LNCaP clone FGC (cell line): Measurements from ENCODE around the gene DTNA.

Source experiments
- DNase-seq: peaks from one replicate; pipeline ENCODE4 v3.0.0-alpha.2; 2011; ENCODE audit warnings: low read depth
- H3K4me3 ChIP-seq: 2 replicates; pipeline ENCODE4 v1.5.1; 2011; ENCODE audit warnings: mild to moderate bottlenecking, low read depth, low read length, control low read depth
- TF ChIP-seq, protein P1 (sequence below): IDR thresholded peaks from 2 replicates; pipeline ENCODE4 v1.5.1; 2012; ENCODE audit warnings: mild to moderate bottlenecking; ENCODE audit not compliant: control insufficient read depth, insufficient read depth; ENCODE audit errors: extremely low read depth

The DTNA gene

DNA sequence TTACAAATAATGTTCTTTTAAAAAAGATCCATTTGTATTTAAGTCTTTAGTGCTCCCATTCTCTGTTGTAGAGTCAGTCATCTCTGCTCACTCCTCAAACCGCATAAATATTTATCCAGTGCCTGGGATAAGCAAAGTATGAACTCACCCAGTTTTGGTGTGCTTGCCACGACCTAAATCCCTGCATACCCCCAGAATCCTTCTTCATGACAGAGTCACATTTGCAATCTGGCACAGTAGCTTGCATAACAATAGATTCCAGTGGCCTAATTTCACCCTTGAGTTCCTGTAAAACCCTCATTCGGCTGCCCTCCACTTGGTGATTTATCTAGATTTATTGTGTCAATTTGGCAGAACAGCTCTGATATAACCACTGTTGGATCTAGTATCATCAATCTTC is 92.9 kb downstream of the DTNA start:
- TF ChIP-seq, protein P1, sequence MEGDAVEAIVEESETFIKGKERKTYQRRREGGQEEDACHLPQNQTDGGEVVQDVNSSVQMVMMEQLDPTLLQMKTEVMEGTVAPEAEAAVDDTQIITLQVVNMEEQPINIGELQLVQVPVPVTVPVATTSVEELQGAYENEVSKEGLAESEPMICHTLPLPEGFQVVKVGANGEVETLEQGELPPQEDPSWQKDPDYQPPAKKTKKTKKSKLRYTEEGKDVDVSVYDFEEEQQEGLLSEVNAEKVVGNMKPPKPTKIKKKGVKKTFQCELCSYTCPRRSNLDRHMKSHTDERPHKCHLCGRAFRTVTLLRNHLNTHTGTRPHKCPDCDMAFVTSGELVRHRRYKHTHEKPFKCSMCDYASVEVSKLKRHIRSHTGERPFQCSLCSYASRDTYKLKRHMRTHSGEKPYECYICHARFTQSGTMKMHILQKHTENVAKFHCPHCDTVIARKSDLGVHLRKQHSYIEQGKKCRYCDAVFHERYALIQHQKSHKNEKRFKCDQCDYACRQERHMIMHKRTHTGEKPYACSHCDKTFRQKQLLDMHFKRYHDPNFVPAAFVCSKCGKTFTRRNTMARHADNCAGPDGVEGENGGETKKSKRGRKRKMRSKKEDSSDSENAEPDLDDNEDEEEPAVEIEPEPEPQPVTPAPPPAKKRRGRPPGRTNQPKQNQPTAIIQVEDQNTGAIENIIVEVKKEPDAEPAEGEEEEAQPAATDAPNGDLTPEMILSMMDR: no peak
- DNase-seq: no peak
- no peak overlapping the region for H3K4me3 ChIP-seq

DNA sequence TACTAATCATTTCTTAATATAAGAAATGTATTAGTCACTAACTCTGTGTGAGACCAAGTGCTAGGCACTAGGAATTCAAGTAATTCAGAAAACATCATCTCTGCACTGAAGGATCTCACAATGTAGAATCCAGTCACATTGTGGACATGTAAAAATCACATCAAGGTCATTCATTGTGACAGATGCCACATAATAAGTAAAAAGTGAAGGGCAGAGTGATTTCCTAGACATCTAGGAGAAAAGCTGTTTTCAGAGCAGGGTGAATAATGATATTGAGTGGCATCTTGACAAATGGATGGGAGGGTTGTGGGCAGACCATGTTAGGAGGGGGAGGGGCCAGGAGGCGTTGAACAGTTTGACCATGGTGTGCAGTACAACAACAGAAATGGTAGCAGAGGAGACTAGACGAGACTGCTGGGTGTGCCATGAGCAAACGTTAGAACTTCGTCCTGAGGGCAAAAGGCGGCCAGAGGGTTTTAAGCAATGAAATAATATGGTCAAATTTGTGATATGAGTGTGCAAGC is 93.8 kb downstream of the DTNA start:
- TF ChIP-seq, protein P1: no peak
- no peak for DNase-seq
- H3K4me3 ChIP-seq: no peak overlapping the region

GRCh38 chr18:34805103-34805877 is 95.2 kb downstream of the DTNA start:
- TF ChIP-seq, protein P1: no peak
- no peak for DNase-seq
- no peak overlapping the region for H3K4me3 ChIP-seq

DNA sequence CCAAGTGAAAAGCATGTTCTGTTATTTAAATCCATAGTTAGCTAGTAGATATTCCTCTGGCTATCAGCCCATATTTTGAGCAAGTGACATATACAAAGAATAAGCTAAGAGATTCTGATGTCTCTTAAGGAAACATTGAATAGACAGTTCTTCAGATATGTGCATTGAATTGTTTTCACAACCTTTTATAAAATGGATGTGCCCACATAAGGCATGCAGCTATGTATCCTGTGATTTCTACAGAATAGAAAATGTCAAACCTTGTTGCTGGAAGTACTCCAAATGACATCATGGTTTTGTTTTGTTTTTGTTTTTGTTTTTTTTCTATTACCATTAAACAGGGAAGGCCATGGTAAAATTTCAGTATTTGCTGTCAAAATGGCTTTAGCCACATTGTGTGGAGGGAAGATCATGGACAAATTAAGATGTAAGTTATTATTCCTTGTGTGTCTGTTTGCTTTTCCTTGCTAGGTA is 95.8 kb downstream of the DTNA start:
- TF ChIP-seq, protein P1: no peak
- H3K4me3 ChIP-seq: no peak overlapping the region
- no peak for DNase-seq

GRCh38 chr18:34806527-34806926 is 96.4 kb downstream of the DTNA start:
- DNase-seq: peak; percentile 10
- TF ChIP-seq, protein P1: no peak
- no peak overlapping the region for H3K4me3 ChIP-seq

DNA sequence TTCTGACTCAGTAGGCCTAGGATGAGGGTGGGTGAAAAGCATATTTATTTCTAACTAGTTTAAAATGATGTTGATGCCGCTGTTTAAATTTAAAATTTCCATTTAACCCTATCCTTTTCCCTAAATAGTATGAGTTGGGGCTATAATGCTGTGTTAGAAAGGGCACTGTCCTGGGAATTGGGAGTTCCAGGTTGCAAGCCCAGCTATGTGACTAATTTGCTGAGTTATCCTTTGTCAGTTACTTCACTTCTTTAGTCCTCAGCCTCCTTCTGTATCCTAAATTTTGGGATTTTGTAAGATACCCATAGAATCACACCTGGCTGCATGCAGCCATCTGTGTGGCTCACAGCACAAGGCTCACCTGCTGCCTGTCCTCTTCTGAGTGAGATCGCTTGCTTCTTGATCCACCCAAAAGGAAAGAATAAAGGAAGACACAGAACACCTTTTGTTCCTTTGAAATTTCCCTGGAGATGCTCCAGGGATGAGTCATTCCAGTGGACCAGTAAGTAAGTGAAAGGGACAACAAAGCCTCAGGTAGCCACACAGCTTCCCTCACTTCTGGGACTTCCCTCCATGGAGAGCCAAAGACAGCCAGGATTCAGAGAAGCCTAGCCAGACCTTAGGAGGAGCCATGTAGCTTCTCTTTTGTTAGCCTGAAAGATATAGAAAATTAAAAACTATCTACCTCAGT is 97.2 kb downstream of the DTNA start:
- H3K4me3 ChIP-seq: no peak overlapping the region
- TF ChIP-seq, protein P1: no peak
- peak; percentile 21 for DNase-seq
